Stomach (tissue), 4 donors: ENCODE results near the gene JAK1.
"Not testable (repeated sequence)": the region's sequence is repeated elsewhere in the genome, so short reads cannot be mapped to it uniquely, and the experiment has no call there.

ENCODE experiments used
- POLR2A ChIP-seq, 4 donors: fragments of 450-650 bp; IDR thresholded peaks; one replicate each; pipeline ENCODE4 v1.6.1; 2016; ENCODE audit warnings: antibody characterized with exemption in 4 of 4, control low read depth in 2 of 4, mild to moderate bottlenecking in 1 of 4, moderate library complexity in 1 of 4
- POLR2AphosphoS5 ChIP-seq, 3 donors: sonication (generic); formaldehyde crosslinking; IDR thresholded peaks; one replicate each; pipeline ENCODE4 v1.6.1; 2016; ENCODE audit warnings: antibody characterized with exemption in 3 of 3

- TF ChIP-seq POLR2AphosphoS5, POLR2A (IDR thresholded peaks at IDR 0.05): not testable (repeated sequence)
Observed at GRCh38 chr1:64817364-64817763, 149.0 kb downstream of the JAK1 start.
